HCT116 (cell line): ENCODE results near the gene TES. TPM values are rescaled to one million over a fixed set of nuclear protein-coding genes. Genes with fewer than 3 reads are reported as not detected.

Experiments
- ATAC-seq: fragments of 200-7000 bp; cut with Tn5 transposase; 2 replicates; pipeline ENCODE4 v1.9.1; 2020; ENCODE audit warnings: mild to moderate bottlenecking, moderate library complexity
- BruUV-seq: library from RNA; stranded (reverse); fragments of 400-500 nt; replicated peaks from 2 replicates; lab custom pipeline; 2021; lab: Mats Ljungman, UMichigan
- CTCF ChIA-PET: fragments of 300-600 bp; sonication (Branson Sonifier 250); formaldehyde crosslinking; loops from one replicate; lab custom pipeline; 2021; ENCODE audit warnings: antibody characterized with exemption; lab: Charles Lee
- POLR2A ChIA-PET: fragments of 300-600, 350-600 bp; sonication (Branson Sonifier 250); formaldehyde crosslinking; loops from one replicate; lab custom pipeline; 2021; ENCODE audit warnings: antibody characterized with exemption; lab: Charles Lee
- RAD21 ChIA-PET, 2 experiments: fragments of 300-600 bp; sonication (Branson Sonifier 250); formaldehyde crosslinking; loops; one replicate each; lab custom pipeline; 2023; ENCODE audit warnings: low total read pairs in 2 of 2; ENCODE audit not compliant: uncharacterized antibody in 2 of 2, unreplicated experiment in 2 of 2, low non-redundant PET in 1 of 2; lab: Charles Lee
- DNase-seq: peaks from one replicate; pipeline ENCODE4 v3.0.0-alpha.2; 2010; ENCODE audit warnings: low read depth, low spot score
- H2AFZ ChIP-seq: fragments of 200-600 bp; shearing (Covaris generic), sonication (generic); 2 replicates; pipeline ENCODE4 v1.6.1; 2017; ENCODE audit warnings: low read depth, mixed run types, mixed read lengths, antibody characterized with exemption, low read length; ENCODE audit not compliant: poor library complexity, severe bottlenecking
- H3K27ac ChIP-seq: 2 replicates; pipeline ENCODE4 v1.5.1; 2012; ENCODE audit warnings: low read depth, low read length
- H3K27me3 ChIP-seq: fragments of 200-600 bp; sonication (generic); 2 replicates; pipeline ENCODE4 v1.6.1; 2016; ENCODE audit warnings: mixed run types, low read length, mixed read lengths; ENCODE audit not compliant: insufficient read depth
- H3K36me3 ChIP-seq, 2 experiments: fragments of 200-500 bp in 1 of 2; fragments of 200-600 bp in 1 of 2; sonication (Bioruptor generic) in 1 of 2; sonication (generic) in 1 of 2; 2 replicates each; pipeline versions ENCODE4 v1.5.1 to v1.6.1; 2014 to 2016; ENCODE audit warnings: low read length in 2 of 2, inconsistent platforms in 1 of 2, mixed read lengths in 1 of 2, mixed run types in 1 of 2; ENCODE audit not compliant: insufficient read depth in 2 of 2, control insufficient read depth in 1 of 2
- H3K4me1 ChIP-seq, 2 experiments: fragments of 200-600 bp in 1 of 2; sonication (generic) in 1 of 2; 2 replicates each; pipeline versions ENCODE4 v1.5.1 to v1.6.1; 2012 to 2017; ENCODE audit warnings: low read length in 2 of 2, inconsistent platforms in 1 of 2, mild to moderate bottlenecking in 1 of 2, mixed read lengths in 1 of 2, mixed run types in 1 of 2, moderate library complexity in 1 of 2; ENCODE audit not compliant: insufficient read depth in 2 of 2, control insufficient read depth in 1 of 2
- H3K4me2 ChIP-seq: fragments of 200-600 bp; sonication (generic); 2 replicates; pipeline ENCODE4 v1.6.1; 2017; ENCODE audit warnings: mixed run types, low read length, mixed read lengths
- H3K4me3 ChIP-seq, 2 experiments: fragments of 200-600 bp in 1 of 2; sonication (generic) in 1 of 2; replicated peaks in 1 of 2; 2 replicates each; pipeline ENCODE4 v1.5.1; 2011 to 2016; ENCODE audit warnings: low read length in 2 of 2, control low read depth in 1 of 2, low read depth in 1 of 2, mild to moderate bottlenecking in 1 of 2, mixed read lengths in 1 of 2, mixed run types in 1 of 2
- H3K79me2 ChIP-seq: fragments of 200-600 bp; sonication (generic); 2 replicates; pipeline ENCODE4 v1.6.1; 2017; ENCODE audit warnings: mild to moderate bottlenecking, mixed run types, low read length, moderate library complexity, mixed read lengths; ENCODE audit not compliant: insufficient read depth
- H3K9ac ChIP-seq: fragments of 200-600 bp; sonication (generic); 2 replicates; pipeline ENCODE4 v1.6.1; 2016; ENCODE audit warnings: low read length, mixed read lengths
- H3K9me2 ChIP-seq: fragments of 200-600 bp; sonication (generic), shearing (Covaris generic); 2 replicates; pipeline ENCODE4 v1.6.1; 2017; ENCODE audit warnings: mixed run types, mild to moderate bottlenecking, moderate library complexity; ENCODE audit not compliant: insufficient read depth
- H3K9me3 ChIP-seq, 2 experiments: fragments of 200-500 bp in 1 of 2; fragments of 200-600 bp in 1 of 2; sonication (Bioruptor generic) in 1 of 2; sonication (generic) in 1 of 2; 2 replicates each; pipeline ENCODE4 v1.6.1; 2014 to 2017; ENCODE audit warnings: low read length in 2 of 2, mixed read lengths in 2 of 2, inconsistent platforms in 1 of 2, low read depth in 1 of 2, mild to moderate bottlenecking in 1 of 2, mixed run types in 1 of 2, moderate library complexity in 1 of 2; ENCODE audit not compliant: control insufficient read depth in 1 of 2, insufficient read depth in 1 of 2
- H4K20me1 ChIP-seq: fragments of 200-600 bp; sonication (generic), shearing (Covaris generic); 2 replicates; pipeline ENCODE4 v1.6.1; 2017; ENCODE audit warnings: mixed run types, mild to moderate bottlenecking, moderate library complexity; ENCODE audit not compliant: insufficient read depth
- ATF3 ChIP-seq: IDR thresholded peaks from 2 replicates; pipeline ENCODE4 v1.6.1; 2012
- CEBPB ChIP-seq: IDR thresholded peaks from 2 replicates; pipeline ENCODE4 v1.6.1; 2012; ENCODE audit warnings: low read depth
- CTCF ChIP-seq, 3 experiments: fragments of 200-600 bp in 1 of 3; sonication (generic) in 1 of 3; IDR thresholded peaks in 2 of 3; conservative IDR thresholded peaks in 1 of 3; 2 replicates each; pipeline ENCODE4 v1.5.1; 2012 to 2017; ENCODE audit warnings: low read depth in 2 of 3, low read length in 2 of 3, antibody characterized with exemption in 1 of 3, borderline replicate concordance in 1 of 3, control low read depth in 1 of 3, mild to moderate bottlenecking in 1 of 3, mixed read lengths in 1 of 3, mixed run types in 1 of 3, moderate library complexity in 1 of 3; ENCODE audit not compliant: insufficient read depth in 1 of 3
- EGR1 ChIP-seq: IDR thresholded peaks from 2 replicates; pipeline ENCODE4 v1.6.1; 2012; ENCODE audit warnings: low read depth
- ELF1 ChIP-seq: IDR thresholded peaks from 2 replicates; pipeline ENCODE4 v1.6.1; 2012; ENCODE audit warnings: low read depth, borderline replicate concordance
- EZH2 ChIP-seq: fragments of 200-600 bp; sonication (generic); IDR thresholded peaks from 2 replicates; pipeline ENCODE4 v1.6.1; 2017; ENCODE audit warnings: antibody characterized with exemption, mixed run types
- FOSL1 ChIP-seq: IDR thresholded peaks from 2 replicates; pipeline ENCODE4 v1.6.1; 2012; ENCODE audit warnings: low read depth
- MAX ChIP-seq: IDR thresholded peaks from 2 replicates; pipeline ENCODE4 v1.6.1; 2012
- POLR2A ChIP-seq: IDR thresholded peaks from 2 replicates; pipeline ENCODE4 v1.7.0; 2011; ENCODE audit warnings: borderline replicate concordance; ENCODE audit not compliant: insufficient read depth, insufficient read length; ENCODE audit errors: extremely low read depth
- RAD21 ChIP-seq: IDR thresholded peaks from 2 replicates; pipeline ENCODE4 v1.6.1; 2012; ENCODE audit warnings: low read depth, mild to moderate bottlenecking
- SIN3A ChIP-seq: IDR thresholded peaks from 2 replicates; pipeline ENCODE4 v1.6.1; 2012; ENCODE audit warnings: low read depth
- SRF ChIP-seq: IDR thresholded peaks from 2 replicates; pipeline ENCODE4 v1.6.1; 2012; ENCODE audit warnings: low read depth
- TCF7L2 ChIP-seq: IDR thresholded peaks from 2 replicates; pipeline ENCODE4 v1.7.0; 2011; ENCODE audit warnings: borderline replicate concordance, inconsistent platforms; ENCODE audit not compliant: insufficient read depth, insufficient read length; ENCODE audit errors: extremely low read depth
- YY1 ChIP-seq: IDR thresholded peaks from 2 replicates; pipeline ENCODE4 v1.6.1; 2011; ENCODE audit warnings: low read length, low read depth, moderate library complexity, mild to moderate bottlenecking; ENCODE audit not compliant: insufficient replicate concordance; ENCODE audit errors: extremely low read depth
- ZBTB33 ChIP-seq: IDR thresholded peaks from 2 replicates; pipeline ENCODE4 v1.6.1; 2011; ENCODE audit warnings: mild to moderate bottlenecking, low read length, moderate library complexity; ENCODE audit not compliant: insufficient replicate concordance; ENCODE audit errors: extremely low read depth
- intact Hi-C: fragments of 100-400 bp; cut with micrococcal nuclease; formaldehyde crosslinking; loops from 2 replicates; pipeline ENCODE4 v1.10.0; 2022
- total RNA-seq: library from RNA; stranded (reverse); gene quantifications from one replicate; pipeline ENCODE4 v1.2.1, GENCODE V29; 2021; ENCODE audit not compliant: unreplicated experiment

Gene TES
- total RNA-seq, 1 experiment from 2014 or later, result 129 TPM

- Histone ChIP-seq H3K27me3 (no peaks in the 10 kb centered on the region), H3K4me1 (no peaks in the 10 kb centered on the region), H3K79me2 (no peaks in the 10 kb centered on the region), H3K9me3 (no peaks in the 10 kb centered on the region), H3K4me2 (no peak overlapping the region), H3K27ac (no peak overlapping the region), H4K20me1 (no peaks in the 10 kb centered on the region), H3K9me2 (no peaks in the 10 kb centered on the region), H2AFZ (no peak overlapping the region), H3K9ac (no peak overlapping the region), H3K4me3 (no peak overlapping the region), H3K36me3 (no peaks in the 10 kb centered on the region)
- RAD21 ChIA-PET, result no interaction called here
- CTCF ChIA-PET, result no interaction called here
- no TSS peak for BruUV-seq
- POLR2A ChIA-PET, result no interaction called here
- ATAC-seq, result peak; percentile 36; the same call in 1 of the 2 replicates
- intact Hi-C loops, result no loop called here
- TF ChIP-seq MAX (no peak), EGR1 (no peak), SRF (no peak), ATF3 (no peak), ZBTB33 (no peak), FOSL1 (no peak), YY1 (no peak), RAD21 (no peak), CEBPB (no peak), SIN3A (no peak), EZH2 (no peak), ELF1 (no peak), POLR2A (no peak), CTCF (IDR thresholded peaks at IDR 0.05 in 2 of 3, conservative IDR thresholded peaks at IDR 0.05 in 1 of 3; ENCODE audit: borderline replicate concordance in 1 of 3, insufficient read depth in 1 of 3, low read depth in 2 of 3, low read length in 2 of 3) (no peak), TCF7L2 (no peak)
- DNase-seq, result no peak
Measured at GRCh38 chr7:116161728-116162127, 48.6 kb upstream of the TES start.
